Rectal smooth muscle tissue (tissue), 1 donor: ENCODE data around the gene SPAG9.

ENCODE experiments used
- H3K27ac ChIP-seq: one replicate; pipeline ENCODE4 v1.7.0; 2013; ENCODE audit warnings: low read depth, low read length, inconsistent platforms
- H3K27me3 ChIP-seq: one replicate; pipeline ENCODE4 v1.7.0; 2013; ENCODE audit warnings: low read length; ENCODE audit not compliant: control insufficient read depth, insufficient read depth
- H3K36me3 ChIP-seq: one replicate; pipeline ENCODE4 v1.7.0; 2013; ENCODE audit warnings: low read length; ENCODE audit not compliant: control insufficient read depth, insufficient read depth
- H3K4me1 ChIP-seq: one replicate; pipeline ENCODE4 v1.7.0; 2013; ENCODE audit warnings: low read length; ENCODE audit not compliant: control insufficient read depth, insufficient read depth
- H3K4me3 ChIP-seq: one replicate; pipeline ENCODE4 v1.7.0; 2013; ENCODE audit warnings: low read length
- H3K9ac ChIP-seq: one replicate; pipeline ENCODE4 v1.7.0; 2013; ENCODE audit warnings: low read length

SPAG9 gene

GRCh38 chr17:51153210-51154072, 32.8 kb upstream of the SPAG9 start, which contains the start of gene NME1:
Gene NME1 (plus strand): TSS chr17:51153559. CDS start chr17:51155655, 2,096 bp downstream.
- H3K36me3 ChIP-seq: no peaks in the 10 kb centered on the region
- peak within 1 kb of the TSS; percentile 86 for H3K9ac ChIP-seq
- no peaks in the 10 kb centered on the region for H3K27me3 ChIP-seq
- peak within 1 kb of the TSS; percentile 99 for H3K4me3 ChIP-seq
- peaks cover 9% of the 10 kb centered on the region for H3K4me1 ChIP-seq
- H3K27ac ChIP-seq: peak within 1 kb of the TSS; percentile 96

- H3K4me1 ChIP-seq: peaks cover 9% of the 10 kb centered on the region
- no peaks in the 10 kb centered on the region for H3K36me3 ChIP-seq
- H3K4me3 ChIP-seq: peak overlapping the region; percentile 99
- peak overlapping the region; percentile 80 for H3K9ac ChIP-seq
- peak overlapping the region; percentile 96 for H3K27ac ChIP-seq
- H3K27me3 ChIP-seq: no peaks in the 10 kb centered on the region
Measured at GRCh38 chr17:51152766-51153209, 32.1 kb upstream of the SPAG9 start.

- Histone ChIP-seq H3K4me1 (peaks cover 9% of the 10 kb centered on the region), H3K27me3 (no peaks in the 10 kb centered on the region), H3K9ac (no peak overlapping the region), H3K27ac (no peak overlapping the region), H3K4me3 (no peak overlapping the region), H3K36me3 (no peaks in the 10 kb centered on the region)
Measured at GRCh38 chr17:51150932-51151331, 30.3 kb upstream of the SPAG9 start.

GRCh38 chr17:51149163-51149562, 28.5 kb upstream of the SPAG9 start:
- Histone ChIP-seq H3K4me3 (no peak overlapping the region), H3K27ac (no peak overlapping the region), H3K4me1 (peaks cover 8% of the 10 kb centered on the region), H3K9ac (no peak overlapping the region), H3K36me3 (no peaks in the 10 kb centered on the region), H3K27me3 (no peaks in the 10 kb centered on the region)

- Histone ChIP-seq H3K4me3 (no peak overlapping the region), H3K27ac (no peak overlapping the region), H3K4me1 (peaks cover 2% of the 10 kb centered on the region), H3K36me3 (no peaks in the 10 kb centered on the region), H3K27me3 (no peaks in the 10 kb centered on the region), H3K9ac (no peak overlapping the region)
Measured at GRCh38 chr17:51147650-51148049, 27.0 kb upstream of the SPAG9 start.

- no peak overlapping the region for H3K9ac ChIP-seq
- H3K27me3 ChIP-seq: no peaks in the 10 kb centered on the region
- H3K4me1 ChIP-seq: no peaks in the 10 kb centered on the region
- no peaks in the 10 kb centered on the region for H3K36me3 ChIP-seq
- H3K27ac ChIP-seq: no peak overlapping the region
- H3K4me3 ChIP-seq: no peak overlapping the region
Measured at GRCh38 chr17:51144266-51145022, 23.8 kb upstream of the SPAG9 start.

- no peaks in the 10 kb centered on the region for H3K36me3 ChIP-seq
Measured at GRCh38 chr17:51142597-51142996, 21.9 kb upstream of the SPAG9 start.

GRCh38 chr17:51135956-51136355, 15.3 kb upstream of the SPAG9 start:
- Histone ChIP-seq H3K4me1 (no peaks in the 10 kb centered on the region), H3K27ac (no peak overlapping the region), H3K36me3 (no peaks in the 10 kb centered on the region), H3K27me3 (no peaks in the 10 kb centered on the region), H3K4me3 (no peak overlapping the region), H3K9ac (no peak overlapping the region)

More at GRCh38 chr17:51142597-51142996, 21.9 kb upstream of the SPAG9 start:
- no peaks in the 10 kb centered on the region for H3K27me3 ChIP-seq
- H3K27ac ChIP-seq: no peak overlapping the region
- no peak overlapping the region for H3K9ac ChIP-seq
- H3K4me1 ChIP-seq: no peaks in the 10 kb centered on the region
- H3K4me3 ChIP-seq: no peak overlapping the region

- Histone ChIP-seq H3K36me3 (no peaks in the 10 kb centered on the region), H3K9ac (no peak overlapping the region), H3K4me3 (no peak overlapping the region), H3K4me1 (no peaks in the 10 kb centered on the region), H3K27ac (no peak overlapping the region), H3K27me3 (no peaks in the 10 kb centered on the region)
Measured at GRCh38 chr17:51133365-51133764, 12.7 kb upstream of the SPAG9 start.

- Histone ChIP-seq H3K36me3 (no peaks in the 10 kb centered on the region), H3K4me3 (no peak overlapping the region), H3K4me1 (no peaks in the 10 kb centered on the region), H3K9ac (no peak overlapping the region), H3K27me3 (no peaks in the 10 kb centered on the region), H3K27ac (no peak overlapping the region)
Measured at GRCh38 chr17:51132964-51133319, 12.3 kb upstream of the SPAG9 start.

GRCh38 chr17:51128076-51128475, 7.4 kb upstream of the SPAG9 start:
- Histone ChIP-seq H3K27ac (no peak overlapping the region), H3K27me3 (no peaks in the 10 kb centered on the region), H3K4me1 (no peaks in the 10 kb centered on the region), H3K36me3 (no peaks in the 10 kb centered on the region), H3K4me3 (no peak overlapping the region), H3K9ac (no peak overlapping the region)

- Histone ChIP-seq H3K9ac (no peak overlapping the region), H3K4me3 (no peak overlapping the region), H3K27me3 (no peaks in the 10 kb centered on the region), H3K27ac (no peak overlapping the region), H3K36me3 (no peaks in the 10 kb centered on the region), H3K4me1 (no peaks in the 10 kb centered on the region)
Measured at GRCh38 chr17:51124640-51125503, 4.2 kb upstream of the SPAG9 start.
